ENCODE data around the gene TMEM63C. TPM values are rescaled to one million over a fixed set of nuclear protein-coding genes. Genes with fewer than 3 reads are reported as not detected.

The TMEM63C gene, protein sequence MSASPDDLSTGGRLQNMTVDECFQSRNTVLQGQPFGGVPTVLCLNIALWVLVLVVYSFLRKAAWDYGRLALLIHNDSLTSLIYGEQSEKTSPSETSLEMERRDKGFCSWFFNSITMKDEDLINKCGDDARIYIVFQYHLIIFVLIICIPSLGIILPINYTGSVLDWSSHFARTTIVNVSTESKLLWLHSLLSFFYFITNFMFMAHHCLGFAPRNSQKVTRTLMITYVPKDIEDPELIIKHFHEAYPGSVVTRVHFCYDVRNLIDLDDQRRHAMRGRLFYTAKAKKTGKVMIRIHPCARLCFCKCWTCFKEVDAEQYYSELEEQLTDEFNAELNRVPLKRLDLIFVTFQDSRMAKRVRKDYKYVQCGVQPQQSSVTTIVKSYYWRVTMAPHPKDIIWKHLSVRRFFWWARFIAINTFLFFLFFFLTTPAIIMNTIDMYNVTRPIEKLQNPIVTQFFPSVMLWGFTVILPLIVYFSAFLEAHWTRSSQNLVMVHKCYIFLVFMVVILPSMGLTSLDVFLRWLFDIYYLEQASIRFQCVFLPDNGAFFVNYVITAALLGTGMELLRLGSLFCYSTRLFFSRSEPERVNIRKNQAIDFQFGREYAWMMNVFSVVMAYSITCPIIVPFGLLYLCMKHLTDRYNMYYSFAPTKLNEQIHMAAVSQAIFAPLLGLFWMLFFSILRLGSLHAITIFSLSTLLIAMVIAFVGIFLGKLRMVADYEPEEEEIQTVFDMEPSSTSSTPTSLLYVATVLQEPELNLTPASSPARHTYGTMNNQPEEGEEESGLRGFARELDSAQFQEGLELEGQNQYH
- 1 to 10 TPM in 2 of 5 donors, under 1 TPM in 2, not detected in 1; 0.14 to 8.8 (median 2.7) TPM for total RNA-seq
- 1 to 10 TPM in 1 of 3 donors, under 1 TPM in 1, not detected in 1; 0.31 to 2.1 TPM for polyA plus RNA-seq
- long read RNA-seq, donor 1 = 0 reads
- long read RNA-seq, donor 2 = 0 reads
- long read RNA-seq, donor 3 = 0 reads
- long read RNA-seq, donor 4 = 0 reads
- long read RNA-seq, donor 5 = 0 reads
- long read RNA-seq, donor 6 = 0 reads
- long read RNA-seq, donor 7 = 0 reads
- long read RNA-seq, donor 8 = 0 reads
- long read RNA-seq, donor 9 = 0 reads
- long read RNA-seq, donor 10 = 0 reads

GRCh38 chr14:77181603-77182437, at the start of gene TMEM63C:
TMEM63C (plus strand) TSS chr14:77181798; CDS start chr14:77218814, 37,016 bp downstream.
- WGBS, 5 donors = 0 to 2% (median 1%) methylated on average over 18 to 46 of the region's 46 CpGs
- intact Hi-C loops (cut with DNase I; ENCODE audit: low total_unique reads) = no loop called here
- peak within 1 kb of the TSS; percentile 36 to 51 (median 38) for H3K4me3 ChIP-seq
- no peak within 1 kb of the TSS for H3K27ac ChIP-seq
- H3K4me1 ChIP-seq = peaks cover 8 to 15% (median 13%) of the 10 kb centered on the region in 4 donors
- H3K9me3 ChIP-seq = no peaks in the 10 kb centered on the region
- no peak for TF ChIP-seq POLR2AphosphoS5 (IDR thresholded peaks at IDR 0.05)
- no peak for TF ChIP-seq EP300 (IDR thresholded peaks at IDR 0.05)
- TF ChIP-seq, protein P1, sequence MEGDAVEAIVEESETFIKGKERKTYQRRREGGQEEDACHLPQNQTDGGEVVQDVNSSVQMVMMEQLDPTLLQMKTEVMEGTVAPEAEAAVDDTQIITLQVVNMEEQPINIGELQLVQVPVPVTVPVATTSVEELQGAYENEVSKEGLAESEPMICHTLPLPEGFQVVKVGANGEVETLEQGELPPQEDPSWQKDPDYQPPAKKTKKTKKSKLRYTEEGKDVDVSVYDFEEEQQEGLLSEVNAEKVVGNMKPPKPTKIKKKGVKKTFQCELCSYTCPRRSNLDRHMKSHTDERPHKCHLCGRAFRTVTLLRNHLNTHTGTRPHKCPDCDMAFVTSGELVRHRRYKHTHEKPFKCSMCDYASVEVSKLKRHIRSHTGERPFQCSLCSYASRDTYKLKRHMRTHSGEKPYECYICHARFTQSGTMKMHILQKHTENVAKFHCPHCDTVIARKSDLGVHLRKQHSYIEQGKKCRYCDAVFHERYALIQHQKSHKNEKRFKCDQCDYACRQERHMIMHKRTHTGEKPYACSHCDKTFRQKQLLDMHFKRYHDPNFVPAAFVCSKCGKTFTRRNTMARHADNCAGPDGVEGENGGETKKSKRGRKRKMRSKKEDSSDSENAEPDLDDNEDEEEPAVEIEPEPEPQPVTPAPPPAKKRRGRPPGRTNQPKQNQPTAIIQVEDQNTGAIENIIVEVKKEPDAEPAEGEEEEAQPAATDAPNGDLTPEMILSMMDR (IDR thresholded peaks at IDR 0.05) = no peak
- TF ChIP-seq POLR2A (IDR thresholded peaks at IDR 0.05) = no peak
- peaks cover 0 to 73% (median 31%) of the 10 kb centered on the region in 3 donors for H3K27me3 ChIP-seq
- H3K36me3 ChIP-seq = no peaks in the 10 kb centered on the region
- DNase-seq = peak; percentile 52 to 84

- Histone ChIP-seq H3K9me3 (no peaks in the 10 kb centered on the region), H3K36me3 (no peaks in the 10 kb centered on the region), H3K4me3 (no peak overlapping the region), H3K27ac (no peak overlapping the region), H3K27me3 (peaks cover 0 to 75% (median 20%) of the 10 kb centered on the region in 3 donors), H3K4me1 (no peaks in the 10 kb centered on the region)
- WGBS, 5 donors = 77 to 94% (median 91%) methylated on average over 5 of the region's 5 CpGs
- TF ChIP-seq EP300 (IDR thresholded peaks at IDR 0.05) (no peak), POLR2A (IDR thresholded peaks at IDR 0.05) (no peak), POLR2AphosphoS5 (IDR thresholded peaks at IDR 0.05) (no peak)
- TF ChIP-seq, protein P1 (IDR thresholded peaks at IDR 0.05) = no peak
- DNase-seq = no peak
- intact Hi-C loops (cut with DNase I; ENCODE audit: low total_unique reads) = no loop called here
Observed at GRCh38 chr14:77131871-77132486, 49.6 kb upstream of the TMEM63C start.

GRCh38 chr14:77133720-77134338, 47.8 kb upstream of the TMEM63C start:
- no peaks in the 10 kb centered on the region for H3K9me3 ChIP-seq
- peak in 1 of 2 donors; percentile 94 for DNase-seq
- WGBS, 5 donors = 4 to 12% (median 10%) methylated on average over 22 of the region's 22 CpGs
- H3K4me1 ChIP-seq = no peaks in the 10 kb centered on the region
- H3K4me3 ChIP-seq = no peak overlapping the region
- intact Hi-C loops (cut with DNase I; ENCODE audit: low total_unique reads) = no loop called here
- H3K36me3 ChIP-seq = no peaks in the 10 kb centered on the region
- no peak overlapping the region for H3K27ac ChIP-seq
- TF ChIP-seq, protein P1 (IDR thresholded peaks at IDR 0.05) = no peak
- TF ChIP-seq POLR2A (IDR thresholded peaks at IDR 0.05) (no peak), POLR2AphosphoS5 (IDR thresholded peaks at IDR 0.05) (no peak), EP300 (IDR thresholded peaks at IDR 0.05) (no peak)
- H3K27me3 ChIP-seq = peaks cover under 1 to 77% (median 35%) of the 10 kb centered on the region in 3 donors
